Neuronal stem cell (in vitro differentiated cells): Measurements from ENCODE around the gene RPGR.

Source experiments
- DNase-seq: peaks from one replicate; pipeline ENCODE4 v3.0.0-alpha.2; 2013; ENCODE audit warnings: low spot score
- H2AFZ ChIP-seq: one replicate; pipeline ENCODE4 v1.6.1; 2013; ENCODE audit warnings: mild to moderate bottlenecking, low read length, inconsistent platforms
- H2AK5ac ChIP-seq: 2 replicates; pipeline ENCODE4 v1.6.1; 2013; ENCODE audit warnings: low read depth, mild to moderate bottlenecking, inconsistent platforms, low read length, moderate library complexity, mixed read lengths
- H2BK120ac ChIP-seq: 2 replicates; pipeline ENCODE4 v1.6.1; 2013; ENCODE audit warnings: low read depth, mild to moderate bottlenecking, inconsistent platforms, low read length, moderate library complexity, mixed read lengths
- H2BK12ac ChIP-seq: one replicate; pipeline ENCODE4 v1.6.1; 2013; ENCODE audit warnings: low read length, inconsistent platforms
- H2BK15ac ChIP-seq: 2 replicates; pipeline ENCODE4 v1.6.1; 2013; ENCODE audit warnings: mild to moderate bottlenecking, low read length, inconsistent platforms, mixed read lengths
- H2BK5ac ChIP-seq: one replicate; pipeline ENCODE4 v1.6.1; 2013; ENCODE audit warnings: inconsistent platforms, mild to moderate bottlenecking, low read length, moderate library complexity
- H3K14ac ChIP-seq: one replicate; pipeline ENCODE4 v1.6.1; 2013; ENCODE audit warnings: low read length, inconsistent platforms
- H3K18ac ChIP-seq: 2 replicates; pipeline ENCODE4 v1.6.1; 2013; ENCODE audit warnings: low read length, inconsistent platforms
- H3K23ac ChIP-seq: 2 replicates; pipeline ENCODE4 v1.6.1; 2013; ENCODE audit warnings: low read depth, mild to moderate bottlenecking, mixed read lengths, low read length, inconsistent platforms; ENCODE audit not compliant: poor library complexity
- H3K27ac ChIP-seq: replicated peaks from 3 replicates; pipeline ENCODE4 v1.5.1; 2013; ENCODE audit warnings: low read length, inconsistent platforms
- H3K27me3 ChIP-seq, 3 experiments: 2 replicates each; pipeline ENCODE4 v1.6.1; 2013; ENCODE audit warnings: low read length in 3 of 3, mild to moderate bottlenecking in 2 of 3, inconsistent platforms in 1 of 3, low read depth in 1 of 3, mixed read lengths in 1 of 3, moderate library complexity in 1 of 3; ENCODE audit not compliant: control insufficient read depth in 3 of 3, insufficient read depth in 3 of 3
- H3K36me3 ChIP-seq, 2 donors: replicated peaks in 1 of 2; 2 replicates each; pipeline ENCODE4 v1.6.1; 2013; ENCODE audit warnings: low read length in 2 of 2; ENCODE audit not compliant: control insufficient read depth in 2 of 2, insufficient read depth in 2 of 2
- H3K4ac ChIP-seq: 2 replicates; pipeline ENCODE4 v1.6.1; 2013; ENCODE audit warnings: inconsistent platforms, mild to moderate bottlenecking, low read length, moderate library complexity
- H3K4me1 ChIP-seq, 2 donors: 1 replicate in 1 of 2; 2 replicates in 1 of 2; pipeline ENCODE4 v1.6.1; 2013; ENCODE audit warnings: low read length in 2 of 2, low read depth in 1 of 2; ENCODE audit not compliant: control insufficient read depth in 2 of 2, insufficient read depth in 1 of 2
- H3K4me2 ChIP-seq: one replicate; pipeline ENCODE4 v1.6.1; 2013; ENCODE audit warnings: mild to moderate bottlenecking, low read length, inconsistent platforms; ENCODE audit not compliant: insufficient read depth, poor library complexity, severe bottlenecking
- H3K4me3 ChIP-seq, 2 donors: 2 replicates each; pipeline ENCODE4 v1.5.1; 2013; ENCODE audit warnings: low read length in 2 of 2, mild to moderate bottlenecking in 2 of 2, inconsistent platforms in 1 of 2, moderate library complexity in 1 of 2
- H3K79me1 ChIP-seq: one replicate; pipeline ENCODE4 v1.6.1; 2013; ENCODE audit warnings: low read depth, mild to moderate bottlenecking, inconsistent platforms, low read length, moderate library complexity
- H3K9ac ChIP-seq: one replicate; pipeline ENCODE4 v1.6.1; 2013; ENCODE audit warnings: mild to moderate bottlenecking, low read depth, low read length, inconsistent platforms; ENCODE audit not compliant: poor library complexity
- H3K9me3 ChIP-seq, 2 donors: replicated peaks in 1 of 2; 2 replicates each; pipeline versions ENCODE3 to v1.6.1; 2013; ENCODE audit warnings: low read length in 2 of 2, mild to moderate bottlenecking in 2 of 2, inconsistent platforms in 1 of 2, low read depth in 1 of 2, mixed read lengths in 1 of 2, moderate library complexity in 1 of 2; ENCODE audit not compliant: control insufficient read depth in 2 of 2, insufficient read depth in 1 of 2
- H4K8ac ChIP-seq: one replicate; pipeline ENCODE4 v1.6.1; 2013; ENCODE audit warnings: low read depth, mild to moderate bottlenecking, inconsistent platforms, low read length, moderate library complexity
- H4K91ac ChIP-seq: one replicate; pipeline ENCODE4 v1.6.1; 2013; ENCODE audit warnings: low read length, low read depth, mild to moderate bottlenecking, inconsistent platforms; ENCODE audit not compliant: poor library complexity
- WGBS, 2 donors: extraction: QIAGEN DNeasy Blood & Tissue Kit; methylation state at CpG; one replicate each; pipeline ENCODE4 v1.1.7; 2013; ENCODE audit warnings: missing lambda C conversion rate in 2 of 2, mixed read lengths in 1 of 2; ENCODE audit not compliant: insufficient read length in 2 of 2, insufficient replicate concordance in 1 of 2; ENCODE audit errors: extremely low coverage in 2 of 2; 5-methylcytosine and 5-hydroxymethylcytosine counted together

RPGR gene

GRCh38 chrX:38262715-38263620, 64.3 kb downstream of the RPGR start:
- H3K18ac ChIP-seq: no peak overlapping the region

GRCh38 chrX:38260231-38260630, 67.1 kb downstream of the RPGR start:
- H3K27me3 ChIP-seq: no peaks in the 10 kb centered on the region
- no peak overlapping the region for H3K27ac ChIP-seq
- H3K36me3 ChIP-seq: no peaks in the 10 kb centered on the region
- no peak overlapping the region for H3K4me3 ChIP-seq
- WGBS, 2 donors: no CpG with 5 or more reads among the region's 4 CpGs
- no peak overlapping the region for H4K8ac ChIP-seq
- no peak overlapping the region for H3K4me2 ChIP-seq
- no peak overlapping the region for H3K23ac ChIP-seq
- no peak overlapping the region for H3K9ac ChIP-seq
- H2AFZ ChIP-seq: no peak overlapping the region
- H2BK12ac ChIP-seq: no peak overlapping the region
- DNase-seq: peak; percentile 0
- no peak overlapping the region for H3K4ac ChIP-seq
- no peak overlapping the region for H2AK5ac ChIP-seq
- H3K79me1 ChIP-seq: no peaks in the 10 kb centered on the region
- no peaks in the 10 kb centered on the region for H3K4me1 ChIP-seq
- no peak overlapping the region for H2BK5ac ChIP-seq
- H3K18ac ChIP-seq: no peak overlapping the region
- H2BK15ac ChIP-seq: no peak overlapping the region
- H3K14ac ChIP-seq: no peak overlapping the region
- no peaks in the 10 kb centered on the region for H3K9me3 ChIP-seq
- H2BK120ac ChIP-seq: no peak overlapping the region
- H4K91ac ChIP-seq: no peak overlapping the region

More at GRCh38 chrX:38262715-38263620, 64.3 kb downstream of the RPGR start:
- no peak for DNase-seq
- H3K4me3 ChIP-seq: no peak overlapping the region
- no peak overlapping the region for H3K14ac ChIP-seq
- no peak overlapping the region for H3K9ac ChIP-seq
- WGBS, 2 donors: no CpG with 5 or more reads among the region's 9 CpGs
- H3K27ac ChIP-seq: no peak overlapping the region
- H2AK5ac ChIP-seq: no peak overlapping the region
- no peak overlapping the region for H2BK120ac ChIP-seq
- no peak overlapping the region for H2AFZ ChIP-seq
- no peak overlapping the region for H3K4me2 ChIP-seq
- no peak overlapping the region for H2BK5ac ChIP-seq
- no peaks in the 10 kb centered on the region for H3K9me3 ChIP-seq
- H2BK12ac ChIP-seq: no peak overlapping the region
- no peaks in the 10 kb centered on the region for H3K36me3 ChIP-seq
- H3K4ac ChIP-seq: no peak overlapping the region
- no peaks in the 10 kb centered on the region for H3K27me3 ChIP-seq
- no peaks in the 10 kb centered on the region for H3K4me1 ChIP-seq
- H4K8ac ChIP-seq: no peak overlapping the region
- H3K23ac ChIP-seq: no peak overlapping the region
- no peak overlapping the region for H4K91ac ChIP-seq
- no peak overlapping the region for H2BK15ac ChIP-seq
- H3K79me1 ChIP-seq: no peaks in the 10 kb centered on the region

DNA sequence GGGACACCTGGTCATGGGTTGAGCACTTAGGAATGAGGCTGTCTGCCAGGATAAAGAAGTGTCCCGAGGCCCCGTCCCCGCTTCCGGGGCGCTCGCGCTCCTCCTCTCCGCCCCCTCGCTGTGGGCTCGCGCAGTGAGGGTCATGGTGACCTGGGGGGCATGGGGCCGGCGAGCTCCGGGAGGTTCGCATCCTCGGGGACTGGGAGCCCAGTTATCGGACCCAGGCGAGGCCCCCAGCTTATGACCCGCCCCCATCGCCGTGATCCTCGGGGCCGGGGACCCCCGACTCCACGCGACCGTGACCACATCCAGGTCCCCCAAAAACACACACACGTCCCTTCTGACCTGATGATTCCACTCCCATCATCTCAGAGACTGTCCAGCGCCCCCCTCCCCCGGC, 71.3 kb downstream of the RPGR start:
- no peak overlapping the region for H3K14ac ChIP-seq
- H3K27ac ChIP-seq: no peak overlapping the region
- no peak overlapping the region for H2BK15ac ChIP-seq
- peak overlapping the region; percentile 3 for H4K8ac ChIP-seq
- H2BK120ac ChIP-seq: no peak overlapping the region
- no peaks in the 10 kb centered on the region for H3K4me1 ChIP-seq
- no peak overlapping the region for H2AFZ ChIP-seq
- no peak overlapping the region for H3K4me3 ChIP-seq
- no peak overlapping the region for H3K4me2 ChIP-seq
- H3K27me3 ChIP-seq: no peaks in the 10 kb centered on the region
- WGBS, 2 donors: no CpG with 5 or more reads among the region's 30 CpGs
- H3K18ac ChIP-seq: no peak overlapping the region
- no peak for DNase-seq
- H4K91ac ChIP-seq: no peak overlapping the region
- no peak overlapping the region for H2BK12ac ChIP-seq
- H2AK5ac ChIP-seq: no peak overlapping the region
- H3K9me3 ChIP-seq: no peaks in the 10 kb centered on the region
- H3K79me1 ChIP-seq: no peaks in the 10 kb centered on the region
- no peak overlapping the region for H2BK5ac ChIP-seq
- H3K4ac ChIP-seq: no peak overlapping the region
- H3K23ac ChIP-seq: no peak overlapping the region
- no peaks in the 10 kb centered on the region for H3K36me3 ChIP-seq
- H3K9ac ChIP-seq: no peak overlapping the region

DNA sequence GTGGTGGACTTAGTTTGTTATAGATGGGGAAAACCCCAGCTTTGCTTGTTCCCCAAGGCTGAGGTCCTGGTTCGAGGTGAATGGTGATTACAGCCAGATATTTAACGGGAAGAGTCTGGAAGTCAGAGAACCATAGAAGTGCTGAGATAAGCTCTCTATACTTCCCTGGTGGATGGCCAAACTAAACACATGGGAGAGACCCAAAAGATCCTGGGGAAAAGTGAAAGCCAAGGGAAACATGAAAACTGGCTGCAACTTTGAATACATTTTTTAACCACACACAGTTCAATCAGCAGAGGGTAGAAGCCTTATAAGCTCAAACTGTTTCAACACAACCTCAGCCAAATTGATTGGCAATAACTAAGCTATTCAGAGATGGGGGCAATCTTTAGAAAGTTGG, 77.3 kb downstream of the RPGR start:
- Histone ChIP-seq H3K4me3 (no peak overlapping the region), H4K8ac (no peak overlapping the region), H3K27ac (no peak overlapping the region), H2AFZ (no peak overlapping the region), H2BK120ac (no peak overlapping the region), H4K91ac (no peak overlapping the region), H2AK5ac (no peak overlapping the region), H2BK15ac (no peak overlapping the region), H3K23ac (no peak overlapping the region), H3K4ac (no peak overlapping the region), H3K36me3 (no peaks in the 10 kb centered on the region), H3K9me3 (no peaks in the 10 kb centered on the region), H3K14ac (no peak overlapping the region), H2BK12ac (no peak overlapping the region), H3K79me1 (no peaks in the 10 kb centered on the region), H3K27me3 (peaks cover 0 to 8% (median 0%) of the 10 kb centered on the region in 3 experiments), H3K9ac (no peak overlapping the region), H3K4me1 (no peaks in the 10 kb centered on the region), H2BK5ac (no peak overlapping the region), H3K4me2 (no peak overlapping the region), H3K18ac (no peak overlapping the region)
- no peak for DNase-seq
- no CpG with 5 or more reads among the region's 2 CpGs for WGBS, 2 donors
